WERI-Rb-1 (cell line): ENCODE results near the gene PPP1R13L.

Experiments
- DNase-seq: peaks from one replicate; pipeline ENCODE4 v3.0.0-alpha.2; 2020
- H3K27ac ChIP-seq: fragments of 250-450 bp; sonication (Bioruptor Pico); 2 replicates; pipeline ENCODE4 v1.5.1; 2020; ENCODE audit warnings: mild to moderate bottlenecking, moderate library complexity
- H3K27me3 ChIP-seq: fragments of 250-450 bp; sonication (Bioruptor Pico); 2 replicates; pipeline ENCODE4 v1.5.1; 2021; ENCODE audit warnings: mild to moderate bottlenecking, low read depth, moderate library complexity; ENCODE audit not compliant: insufficient read depth, severe bottlenecking
- H3K36me3 ChIP-seq: fragments of 250-450 bp; sonication (Bioruptor Pico); 2 replicates; pipeline ENCODE4 v1.5.1; 2020; ENCODE audit warnings: mild to moderate bottlenecking, moderate library complexity
- H3K4me3 ChIP-seq: 2 replicates; pipeline ENCODE4 v1.5.1; 2011; ENCODE audit warnings: low read depth, mild to moderate bottlenecking, control low read depth, low read length
- H3K9me3 ChIP-seq: fragments of 250-450 bp; sonication (Bioruptor Pico); 2 replicates; pipeline ENCODE4 v1.5.1; 2021; ENCODE audit warnings: mild to moderate bottlenecking, moderate library complexity; ENCODE audit not compliant: severe bottlenecking
- TF ChIP-seq, protein P1 (sequence below): IDR thresholded peaks from 2 replicates; pipeline ENCODE4 v1.5.1; 2011; ENCODE audit warnings: low read depth, mild to moderate bottlenecking, control low read depth, inconsistent platforms, low read length

Gene PPP1R13L

GRCh38 chr19:45385392-45386221, 19.3 kb downstream of the PPP1R13L start:
- H3K36me3 ChIP-seq, result no peaks in the 10 kb centered on the region
- no peak overlapping the region for H3K27ac ChIP-seq
- no peak for DNase-seq
- TF ChIP-seq, protein P1, sequence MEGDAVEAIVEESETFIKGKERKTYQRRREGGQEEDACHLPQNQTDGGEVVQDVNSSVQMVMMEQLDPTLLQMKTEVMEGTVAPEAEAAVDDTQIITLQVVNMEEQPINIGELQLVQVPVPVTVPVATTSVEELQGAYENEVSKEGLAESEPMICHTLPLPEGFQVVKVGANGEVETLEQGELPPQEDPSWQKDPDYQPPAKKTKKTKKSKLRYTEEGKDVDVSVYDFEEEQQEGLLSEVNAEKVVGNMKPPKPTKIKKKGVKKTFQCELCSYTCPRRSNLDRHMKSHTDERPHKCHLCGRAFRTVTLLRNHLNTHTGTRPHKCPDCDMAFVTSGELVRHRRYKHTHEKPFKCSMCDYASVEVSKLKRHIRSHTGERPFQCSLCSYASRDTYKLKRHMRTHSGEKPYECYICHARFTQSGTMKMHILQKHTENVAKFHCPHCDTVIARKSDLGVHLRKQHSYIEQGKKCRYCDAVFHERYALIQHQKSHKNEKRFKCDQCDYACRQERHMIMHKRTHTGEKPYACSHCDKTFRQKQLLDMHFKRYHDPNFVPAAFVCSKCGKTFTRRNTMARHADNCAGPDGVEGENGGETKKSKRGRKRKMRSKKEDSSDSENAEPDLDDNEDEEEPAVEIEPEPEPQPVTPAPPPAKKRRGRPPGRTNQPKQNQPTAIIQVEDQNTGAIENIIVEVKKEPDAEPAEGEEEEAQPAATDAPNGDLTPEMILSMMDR, result no peak
- H3K9me3 ChIP-seq, result no peaks in the 10 kb centered on the region
- no peaks in the 10 kb centered on the region for H3K27me3 ChIP-seq
- no peak overlapping the region for H3K4me3 ChIP-seq

DNA sequence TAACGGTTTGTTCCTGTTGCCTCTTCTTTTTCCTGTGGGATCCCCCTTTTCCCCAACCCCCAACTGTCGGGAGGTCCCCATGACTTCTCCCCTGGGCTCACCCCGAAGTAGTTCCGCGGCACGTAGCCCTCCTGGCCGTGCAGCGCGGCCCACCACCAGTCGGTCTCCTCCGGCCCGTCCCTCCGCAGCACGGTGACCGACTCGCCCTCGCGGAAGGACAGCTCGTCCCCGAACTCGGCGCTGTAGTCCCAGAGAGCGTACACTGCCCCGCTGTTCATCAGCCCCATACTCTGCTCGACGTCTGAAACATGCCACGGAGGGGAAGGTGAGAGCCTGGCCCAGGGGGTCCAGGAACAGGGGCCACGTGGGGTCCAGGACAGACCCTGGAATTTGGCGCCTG, 22.4 kb downstream of the PPP1R13L start:
- Histone ChIP-seq H3K4me3 (no peak overlapping the region), H3K27ac (no peak overlapping the region), H3K27me3 (no peaks in the 10 kb centered on the region), H3K9me3 (no peaks in the 10 kb centered on the region), H3K36me3 (no peaks in the 10 kb centered on the region)
- TF ChIP-seq, protein P1, result no peak
- DNase-seq, result no peak

DNA sequence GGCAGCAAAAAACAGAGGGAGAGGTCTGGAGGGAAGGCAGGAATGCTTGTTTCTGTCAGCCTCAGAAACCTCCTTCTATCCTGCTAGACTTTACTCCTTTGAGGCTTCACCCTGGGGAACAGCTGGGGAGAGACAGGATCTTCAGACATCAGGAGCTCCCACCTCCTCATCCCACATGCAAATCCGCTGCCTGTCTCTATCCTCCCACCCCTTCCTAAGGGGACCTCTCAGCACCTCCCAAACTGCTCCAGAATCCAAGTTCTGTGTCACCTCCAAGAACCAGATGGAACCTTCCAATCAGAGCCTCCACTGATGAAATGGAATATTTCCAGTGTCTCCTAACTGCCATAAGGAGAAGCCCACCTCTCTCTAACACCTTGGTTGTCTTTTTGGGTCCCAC, 24.8 kb downstream of the PPP1R13L start:
- Histone ChIP-seq H3K27ac (no peak overlapping the region), H3K4me3 (no peak overlapping the region), H3K27me3 (no peaks in the 10 kb centered on the region), H3K9me3 (no peaks in the 10 kb centered on the region), H3K36me3 (no peaks in the 10 kb centered on the region)
- TF ChIP-seq, protein P1, result no peak
- DNase-seq, result no peak

- Histone ChIP-seq H3K4me3 (no peak overlapping the region), H3K9me3 (no peaks in the 10 kb centered on the region), H3K27ac (no peak overlapping the region), H3K27me3 (no peaks in the 10 kb centered on the region), H3K36me3 (no peaks in the 10 kb centered on the region)
- TF ChIP-seq, protein P1, result no peak
- DNase-seq, result no peak
Observed at GRCh38 chr19:45376045-45376724, 28.7 kb downstream of the PPP1R13L start.

DNA sequence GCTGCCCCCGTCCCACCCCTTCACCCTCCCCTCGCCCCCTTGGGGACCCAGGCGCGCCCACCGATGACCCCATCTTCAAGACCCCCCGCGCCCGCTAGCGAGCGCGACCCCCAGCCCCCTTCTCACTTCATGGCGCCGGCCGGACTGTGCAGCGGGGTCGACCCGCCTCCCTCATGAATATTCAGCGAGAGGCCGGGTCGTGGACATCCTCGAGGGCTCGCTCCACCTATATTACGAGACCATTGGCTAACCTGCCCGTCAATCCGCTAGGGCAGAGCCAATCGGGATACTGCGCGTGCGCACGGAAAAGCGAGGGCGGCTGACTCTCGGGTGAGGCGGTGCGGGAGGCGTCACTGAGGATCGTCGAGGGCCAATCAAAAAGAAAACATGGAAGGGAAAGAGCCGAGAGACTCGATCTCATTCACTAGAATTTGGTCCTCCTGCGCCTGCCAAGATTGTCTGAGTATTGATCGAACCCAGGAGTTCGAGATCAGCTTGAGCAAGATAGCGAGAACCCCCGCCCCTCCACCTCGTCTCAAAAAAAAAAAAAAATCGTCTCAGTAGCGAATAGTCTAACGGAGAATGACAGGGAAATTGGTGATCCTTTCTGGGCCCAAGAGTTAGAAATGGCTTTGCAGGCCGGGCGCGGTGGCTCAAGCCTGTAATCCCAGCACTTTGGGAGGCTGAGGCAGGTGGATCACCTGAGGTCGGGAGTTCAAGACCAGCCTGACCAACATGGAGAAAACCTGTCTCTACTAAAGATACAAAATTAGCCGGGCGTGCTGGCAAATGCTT, 34.3 kb downstream of the PPP1R13L start, which contains the start of gene ERCC2:
ERCC2 (minus strand) TSS at position 164 of the 795 bp plus-strand sequence; CDS start at position 131, 33 bp downstream.
- Histone ChIP-seq H3K4me3 (peak within 1 kb of the TSS; percentile 81), H3K27me3 (no peaks in the 10 kb centered on the region), H3K36me3 (peaks cover 18% of the 10 kb centered on the region), H3K9me3 (no peaks in the 10 kb centered on the region), H3K27ac (peak within 1 kb of the TSS; percentile 62)
- peak; percentile 99 for DNase-seq
- TF ChIP-seq, protein P1, result no peak
